Activated CD4-positive, CD25-positive, alpha-beta regulatory T cell treated with anti-CD3 and anti-CD28 coated beads, Interleukin-2, amount 50 U/mL, for 72 hours (primary cell): Measurements from ENCODE around the gene RXRB.

Source experiments
- DNase-seq: peaks from one replicate; pipeline ENCODE4 v3.0.0; 2021

Gene RXRB

GRCh38 chr6:33174784-33175183 is 25.7 kb downstream of the RXRB start:
- no peak for DNase-seq

GRCh38 chr6:33173535-33174180 is 26.8 kb downstream of the RXRB start:
- no peak for DNase-seq

- DNase-seq = no peak
These were observed 27.6 kb downstream of the RXRB start for GRCh38 chr6:33172688-33173534.

- DNase-seq = no peak
These were observed 28.4 kb downstream of the RXRB start for GRCh38 chr6:33171880-33172687.

- no peak for DNase-seq
These were observed 29.2 kb downstream of the RXRB start for GRCh38 chr6:33171016-33171879.

- DNase-seq = peak; percentile 27
These were observed 30.1 kb downstream of the RXRB start for GRCh38 chr6:33170176-33171015.

- DNase-seq = peak; percentile 24
These were observed 30.9 kb downstream of the RXRB start for GRCh38 chr6:33169291-33170175.

- no peak for DNase-seq
These were observed 31.8 kb downstream of the RXRB start for GRCh38 chr6:33168639-33169038.

- no peak for DNase-seq
These were observed 32.2 kb downstream of the RXRB start for GRCh38 chr6:33168284-33168601.

- peak; percentile 25 for DNase-seq
These were observed 32.8 kb downstream of the RXRB start for GRCh38 chr6:33167374-33168283.

- peak; percentile 26 for DNase-seq
These were observed 33.7 kb downstream of the RXRB start for GRCh38 chr6:33166811-33167210.

- DNase-seq = peak; percentile 25
These were observed 34.1 kb downstream of the RXRB start for GRCh38 chr6:33166363-33166762.

- DNase-seq = no peak
These were observed 34.7 kb downstream of the RXRB start for GRCh38 chr6:33165581-33166258.

- DNase-seq = no peak
These were observed 35.6 kb downstream of the RXRB start for GRCh38 chr6:33164665-33165373.

- no peak for DNase-seq
These were observed 36.3 kb downstream of the RXRB start for GRCh38 chr6:33164176-33164575.

- no peak for DNase-seq
These were observed 36.9 kb downstream of the RXRB start for GRCh38 chr6:33163540-33163939.

GRCh38 chr6:33161354-33162331 is 38.8 kb downstream of the RXRB start:
- peak; percentile 93 for DNase-seq
